Tibial artery (tissue), 4 donors: ENCODE results near the gene SLC30A3.
A peak's percentile ranks its signal among the peaks of the same experiment; 100 is the strongest.

Experiments
- DNase-seq, 2 donors: peaks; one replicate each; pipeline ENCODE4 v3.0.0-alpha.2; 2019
- H3K27ac ChIP-seq, 2 donors: fragments of 200-600 bp; sonication (generic) in 1 of 2; 1 replicate in 1 of 2; 2 replicates in 1 of 2; pipeline ENCODE4 v1.5.1; 2018 to 2019; ENCODE audit warnings: mild to moderate bottlenecking in 1 of 2
- H3K27me3 ChIP-seq, 2 donors: fragments of 200-600 bp; sonication (generic) in 1 of 2; one replicate each; pipeline versions ENCODE4 v1.5.1 to v1.6.0; 2016 to 2019
- H3K36me3 ChIP-seq, 3 donors: fragments of 200-600 bp; sonication (generic) in 2 of 3; one replicate each; pipeline ENCODE4 v1.5.1; 2016 to 2019; ENCODE audit warnings: mild to moderate bottlenecking in 2 of 3
- H3K4me1 ChIP-seq, 4 donors: fragments of 200-600 bp; sonication (generic) in 2 of 4; 1 replicate in 3 of 4; 2 replicates in 1 of 4; pipeline ENCODE4 v1.5.1; 2016 to 2019
- H3K4me3 ChIP-seq, 2 donors: fragments of 200-600 bp; sonication (generic) in 1 of 2; 1 replicate in 1 of 2; 2 replicates in 1 of 2; pipeline ENCODE4 v1.5.1; 2018 to 2019; ENCODE audit warnings: mild to moderate bottlenecking in 2 of 2
- H3K9me3 ChIP-seq, 3 donors: fragments of 200-600 bp; sonication (generic) in 1 of 3; one replicate each; pipeline ENCODE4 v1.5.1; 2016 to 2019
- CTCF ChIP-seq, 2 experiments: fragments of 200-600 bp in 1 of 2; fragments of 450-650 bp in 1 of 2; IDR thresholded peaks; one replicate each; pipeline ENCODE4 v1.5.1; 2017 to 2019; ENCODE audit warnings: antibody characterized with exemption in 2 of 2, mild to moderate bottlenecking in 1 of 2, moderate library complexity in 1 of 2
- intact Hi-C: fragments of 100-400 bp; cut with DNase I; formaldehyde crosslinking; loops from one replicate; pipeline ENCODE4 v1.15.0; 2023; ENCODE audit warnings: low total_unique reads

Gene SLC30A3

GRCh38 chr2:27208486-27209050, 54.3 kb downstream of the SLC30A3 start:
- intact Hi-C loops: no loop called here
- peaks cover 0 to 17% (median 14%) of the 10 kb centered on the region in 4 donors for H3K4me1 ChIP-seq
- H3K27ac ChIP-seq: no peak overlapping the region
- H3K9me3 ChIP-seq: no peaks in the 10 kb centered on the region
- no peaks in the 10 kb centered on the region for H3K27me3 ChIP-seq
- peaks cover 36 to 61% (median 36%) of the 10 kb centered on the region in 3 donors for H3K36me3 ChIP-seq
- DNase-seq: peak in 1 of 2 donors; percentile 25
- H3K4me3 ChIP-seq: no peak overlapping the region
- TF ChIP-seq CTCF (IDR thresholded peaks at IDR 0.05): no peak

DNA sequence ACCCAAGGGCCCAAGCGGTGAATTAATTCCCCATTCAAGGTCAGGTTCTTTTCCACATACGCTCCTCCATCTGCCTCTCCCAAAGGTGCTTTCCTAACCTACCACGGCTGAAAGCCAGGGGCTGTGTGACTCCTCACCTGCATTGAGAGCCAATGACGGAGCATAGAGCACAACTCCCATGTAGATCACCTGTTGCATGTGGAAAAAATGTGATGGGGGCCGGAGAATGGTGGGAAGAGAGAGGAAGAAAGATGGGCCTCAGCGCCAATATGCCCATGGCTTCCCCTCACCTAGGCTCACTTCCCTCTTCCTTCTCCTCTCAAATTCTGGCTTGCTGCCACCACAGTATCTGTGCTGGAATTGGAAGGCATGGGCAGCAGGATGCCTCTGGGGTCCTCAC, 56.5 kb downstream of the SLC30A3 start:
- H3K27ac ChIP-seq: no peak overlapping the region
- H3K4me1 ChIP-seq: peaks cover 0 to 10% (median 6%) of the 10 kb centered on the region in 4 donors
- intact Hi-C loops: no loop called here
- TF ChIP-seq CTCF (IDR thresholded peaks at IDR 0.05): no peak
- H3K9me3 ChIP-seq: no peaks in the 10 kb centered on the region
- peak in 1 of 2 donors; percentile 21 for DNase-seq
- H3K36me3 ChIP-seq: peaks cover 47 to 83% (median 54%) of the 10 kb centered on the region in 3 donors
- H3K4me3 ChIP-seq: no peak overlapping the region
- no peaks in the 10 kb centered on the region for H3K27me3 ChIP-seq

DNA sequence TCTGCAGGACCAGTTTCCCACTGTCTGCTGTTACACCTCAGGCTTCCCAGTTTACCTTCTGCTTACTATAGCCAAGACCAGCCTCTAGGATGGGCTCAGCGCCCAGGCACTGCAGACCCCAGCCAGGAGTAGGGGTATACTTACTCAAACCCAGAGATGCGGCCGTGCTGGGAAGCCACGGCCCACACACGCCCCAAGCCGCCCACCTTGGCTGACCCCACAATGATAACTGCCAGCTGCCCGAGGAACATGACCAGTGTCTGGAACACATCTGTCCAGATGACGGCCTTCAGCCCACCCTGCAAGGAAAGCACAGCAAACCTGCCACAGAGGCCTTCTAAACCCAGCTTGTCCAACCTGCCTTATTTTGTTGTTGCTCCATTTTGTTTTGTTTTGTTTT, 57.6 kb downstream of the SLC30A3 start:
- peak in 1 of 2 donors; percentile 51 for DNase-seq
- Histone ChIP-seq H3K36me3 (peaks cover 52 to 95% (median 66%) of the 10 kb centered on the region in 3 donors), H3K4me1 (peaks cover 0 to 4% (median 0%) of the 10 kb centered on the region in 4 donors), H3K27ac (no peak overlapping the region), H3K27me3 (no peaks in the 10 kb centered on the region), H3K4me3 (no peak overlapping the region), H3K9me3 (no peaks in the 10 kb centered on the region)
- intact Hi-C loops: no loop called here
- no peak for TF ChIP-seq CTCF (IDR thresholded peaks at IDR 0.05)

DNA sequence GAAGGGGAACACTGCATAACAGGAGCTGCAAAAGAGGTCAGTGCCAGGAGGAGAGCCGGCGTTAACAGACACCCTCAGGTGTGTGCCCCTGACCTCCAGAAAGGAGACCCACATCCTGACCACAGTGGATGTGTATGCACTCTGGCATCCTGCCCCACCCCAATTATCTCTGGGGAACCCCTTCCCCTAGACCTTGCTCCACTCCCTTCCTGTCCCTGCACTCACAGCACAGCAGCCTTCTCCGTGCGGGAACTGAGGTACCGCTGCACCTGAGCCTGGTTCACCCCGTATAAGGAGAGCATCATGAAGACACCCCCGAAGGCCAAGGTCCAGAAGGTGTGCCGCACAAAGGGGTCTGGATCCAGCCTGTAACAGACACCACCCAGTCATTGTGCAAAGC, 58.3 kb downstream of the SLC30A3 start:
- Histone ChIP-seq H3K27me3 (no peaks in the 10 kb centered on the region), H3K4me3 (no peak overlapping the region)
- intact Hi-C loops: no loop called here

GRCh38 chr2:27203741-27204140, 59.1 kb downstream of the SLC30A3 start:
- Histone ChIP-seq H3K9me3 (no peaks in the 10 kb centered on the region), H3K4me3 (no peak overlapping the region), H3K36me3 (peaks cover 54 to 96% (median 68%) of the 10 kb centered on the region in 3 donors), H3K27ac (no peak overlapping the region), H3K4me1 (no peaks in the 10 kb centered on the region), H3K27me3 (no peaks in the 10 kb centered on the region)
- TF ChIP-seq CTCF (IDR thresholded peaks at IDR 0.05): no peak
- DNase-seq: no peak
- intact Hi-C loops: loop anchor here (1.0 kb wide), 1 partner anchor 102 kb away; no protein-coding TSS in a partner anchor

More for the DNA sequence above, 58.3 kb downstream of the SLC30A3 start:
- TF ChIP-seq CTCF (IDR thresholded peaks at IDR 0.05): no peak
- peaks cover 54 to 100% (median 68%) of the 10 kb centered on the region in 3 donors for H3K36me3 ChIP-seq
- DNase-seq: peak in 1 of 2 donors; percentile 51
- peaks cover 0 to 2% (median 0%) of the 10 kb centered on the region in 4 donors for H3K4me1 ChIP-seq
- H3K27ac ChIP-seq: no peak overlapping the region
- no peaks in the 10 kb centered on the region for H3K9me3 ChIP-seq
